ENCODE measurements around the gene CYP2U1. TPM values are rescaled to one million over a fixed set of nuclear protein-coding genes. Genes with fewer than 3 reads are reported as not detected.
A peak's percentile ranks its signal among the peaks of the same experiment; 100 is the strongest.

CYP2U1 gene
- 5.2 TPM for total RNA-seq

GRCh38 chr4:107930821-107931774, at the start of gene CYP2U1:
TSS of gene CYP2U1 (plus strand) at chr4:107931549. CDS start at chr4:107931644, 95 bp downstream.
- H3K9me3 ChIP-seq (ENCODE audit: control insufficient read depth in 3 of 3, low read length in 3 of 3): no peaks in the 10 kb centered on the region

GRCh38 chr4:107885865-107886264, 45.5 kb upstream of the CYP2U1 start:
- Histone ChIP-seq H3K4me3 (ENCODE audit: low read length in 3 of 3) (no peak overlapping the region), H3K27me3 (ENCODE audit: control insufficient read depth in 3 of 3, insufficient read depth in 3 of 3, low read length in 3 of 3) (no peaks in the 10 kb centered on the region), H3K36me3 (ENCODE audit: control insufficient read depth in 3 of 3, insufficient read depth in 3 of 3, low read length in 3 of 3) (no peaks in the 10 kb centered on the region), H3K27ac (ENCODE audit: low read depth, low read length) (no peak overlapping the region), H3K9ac (ENCODE audit: low read depth in 1 of 3, low read length in 3 of 3) (no peak overlapping the region), H3K4me1 (ENCODE audit: control insufficient read depth in 3 of 3, insufficient read depth in 3 of 3, low read length in 3 of 3) (no peaks in the 10 kb centered on the region), H3K9me3 (ENCODE audit: control insufficient read depth in 3 of 3, low read length in 3 of 3) (no peaks in the 10 kb centered on the region)

More at GRCh38 chr4:107930821-107931774, at the start of gene CYP2U1:
- Histone ChIP-seq H3K27ac (ENCODE audit: low read depth, low read length) (peak within 1 kb of the TSS; percentile 58), H3K36me3 (ENCODE audit: control insufficient read depth in 3 of 3, insufficient read depth in 3 of 3, low read length in 3 of 3) (peaks cover 0 to under 1% (median under 1%) of the 10 kb centered on the region in 3 donors), H3K27me3 (ENCODE audit: control insufficient read depth in 3 of 3, insufficient read depth in 3 of 3, low read length in 3 of 3) (no peaks in the 10 kb centered on the region), H3K4me1 (ENCODE audit: control insufficient read depth in 3 of 3, insufficient read depth in 3 of 3, low read length in 3 of 3) (peaks cover 11 to 32% (median 11%) of the 10 kb centered on the region in 3 donors), H3K9ac (ENCODE audit: low read depth in 1 of 3, low read length in 3 of 3) (peak within 1 kb of the TSS; percentile 75 to 85 (median 84)), H3K4me3 (ENCODE audit: low read length in 3 of 3) (peak within 1 kb of the TSS; percentile 85 to 96 (median 91))

- Histone ChIP-seq H3K36me3 (ENCODE audit: control insufficient read depth in 3 of 3, insufficient read depth in 3 of 3, low read length in 3 of 3) (no peaks in the 10 kb centered on the region), H3K9me3 (ENCODE audit: control insufficient read depth in 3 of 3, low read length in 3 of 3) (no peaks in the 10 kb centered on the region), H3K27ac (ENCODE audit: low read depth, low read length) (no peak overlapping the region), H3K27me3 (ENCODE audit: control insufficient read depth in 3 of 3, insufficient read depth in 3 of 3, low read length in 3 of 3) (no peaks in the 10 kb centered on the region), H3K4me1 (ENCODE audit: control insufficient read depth in 3 of 3, insufficient read depth in 3 of 3, low read length in 3 of 3) (no peaks in the 10 kb centered on the region), H3K9ac (ENCODE audit: low read depth in 1 of 3, low read length in 3 of 3) (no peak overlapping the region), H3K4me3 (ENCODE audit: low read length in 3 of 3) (no peak overlapping the region)
These were observed 43.1 kb upstream of the CYP2U1 start for GRCh38 chr4:107888237-107888636.

GRCh38 chr4:107890779-107891178, 40.6 kb upstream of the CYP2U1 start:
- H3K9ac ChIP-seq (ENCODE audit: low read depth in 1 of 3, low read length in 3 of 3): no peak overlapping the region
- H3K27me3 ChIP-seq (ENCODE audit: control insufficient read depth in 3 of 3, insufficient read depth in 3 of 3, low read length in 3 of 3): no peaks in the 10 kb centered on the region
- H3K4me1 ChIP-seq (ENCODE audit: control insufficient read depth in 3 of 3, insufficient read depth in 3 of 3, low read length in 3 of 3): no peaks in the 10 kb centered on the region
- H3K27ac ChIP-seq (ENCODE audit: low read depth, low read length): no peak overlapping the region
- H3K9me3 ChIP-seq (ENCODE audit: control insufficient read depth in 3 of 3, low read length in 3 of 3): no peaks in the 10 kb centered on the region
- no peak overlapping the region for H3K4me3 ChIP-seq (ENCODE audit: low read length in 3 of 3)
- H3K36me3 ChIP-seq (ENCODE audit: control insufficient read depth in 3 of 3, insufficient read depth in 3 of 3, low read length in 3 of 3): no peaks in the 10 kb centered on the region

- Histone ChIP-seq H3K36me3 (ENCODE audit: control insufficient read depth in 3 of 3, insufficient read depth in 3 of 3, low read length in 3 of 3) (no peaks in the 10 kb centered on the region), H3K4me3 (ENCODE audit: low read length in 3 of 3) (no peak overlapping the region), H3K9ac (ENCODE audit: low read depth in 1 of 3, low read length in 3 of 3) (no peak overlapping the region), H3K4me1 (ENCODE audit: control insufficient read depth in 3 of 3, insufficient read depth in 3 of 3, low read length in 3 of 3) (peaks cover 0 to 3% (median 0%) of the 10 kb centered on the region in 3 donors), H3K9me3 (ENCODE audit: control insufficient read depth in 3 of 3, low read length in 3 of 3) (no peaks in the 10 kb centered on the region), H3K27me3 (ENCODE audit: control insufficient read depth in 3 of 3, insufficient read depth in 3 of 3, low read length in 3 of 3) (no peaks in the 10 kb centered on the region), H3K27ac (ENCODE audit: low read depth, low read length) (no peak overlapping the region)
These were observed 40.0 kb upstream of the CYP2U1 start for GRCh38 chr4:107891299-107891698.

GRCh38 chr4:107893171-107894137, 37.9 kb upstream of the CYP2U1 start:
- H3K4me1 ChIP-seq (ENCODE audit: control insufficient read depth in 3 of 3, insufficient read depth in 3 of 3, low read length in 3 of 3): peaks cover 0 to 3% (median 0%) of the 10 kb centered on the region in 3 donors
- no peak overlapping the region for H3K27ac ChIP-seq (ENCODE audit: low read depth, low read length)

GRCh38 chr4:107894138-107894603, 37.2 kb upstream of the CYP2U1 start:
- Histone ChIP-seq H3K4me1 (ENCODE audit: control insufficient read depth in 3 of 3, insufficient read depth in 3 of 3, low read length in 3 of 3) (peaks cover 0 to 3% (median 0%) of the 10 kb centered on the region in 3 donors), H3K9ac (ENCODE audit: low read depth in 1 of 3, low read length in 3 of 3) (no peak overlapping the region), H3K27ac (ENCODE audit: low read depth, low read length) (no peak overlapping the region), H3K36me3 (ENCODE audit: control insufficient read depth in 3 of 3, insufficient read depth in 3 of 3, low read length in 3 of 3) (no peaks in the 10 kb centered on the region), H3K4me3 (ENCODE audit: low read length in 3 of 3) (no peak overlapping the region), H3K9me3 (ENCODE audit: control insufficient read depth in 3 of 3, low read length in 3 of 3) (no peaks in the 10 kb centered on the region), H3K27me3 (ENCODE audit: control insufficient read depth in 3 of 3, insufficient read depth in 3 of 3, low read length in 3 of 3) (no peaks in the 10 kb centered on the region)

More at GRCh38 chr4:107893171-107894137, 37.9 kb upstream of the CYP2U1 start:
- Histone ChIP-seq H3K9ac (ENCODE audit: low read depth in 1 of 3, low read length in 3 of 3) (no peak overlapping the region), H3K27me3 (ENCODE audit: control insufficient read depth in 3 of 3, insufficient read depth in 3 of 3, low read length in 3 of 3) (no peaks in the 10 kb centered on the region), H3K4me3 (ENCODE audit: low read length in 3 of 3) (no peak overlapping the region), H3K9me3 (ENCODE audit: control insufficient read depth in 3 of 3, low read length in 3 of 3) (no peaks in the 10 kb centered on the region), H3K36me3 (ENCODE audit: control insufficient read depth in 3 of 3, insufficient read depth in 3 of 3, low read length in 3 of 3) (no peaks in the 10 kb centered on the region)

GRCh38 chr4:107896158-107896645, 35.1 kb upstream of the CYP2U1 start:
- no peaks in the 10 kb centered on the region for H3K27me3 ChIP-seq (ENCODE audit: control insufficient read depth in 3 of 3, insufficient read depth in 3 of 3, low read length in 3 of 3)
- no peaks in the 10 kb centered on the region for H3K36me3 ChIP-seq (ENCODE audit: control insufficient read depth in 3 of 3, insufficient read depth in 3 of 3, low read length in 3 of 3)
- H3K9me3 ChIP-seq (ENCODE audit: control insufficient read depth in 3 of 3, low read length in 3 of 3): no peaks in the 10 kb centered on the region
- no peak overlapping the region for H3K27ac ChIP-seq (ENCODE audit: low read depth, low read length)
- H3K4me3 ChIP-seq (ENCODE audit: low read length in 3 of 3): no peak overlapping the region
- H3K9ac ChIP-seq (ENCODE audit: low read depth in 1 of 3, low read length in 3 of 3): no peak overlapping the region
- H3K4me1 ChIP-seq (ENCODE audit: control insufficient read depth in 3 of 3, insufficient read depth in 3 of 3, low read length in 3 of 3): peaks cover 0 to 15% (median 0%) of the 10 kb centered on the region in 3 donors

GRCh38 chr4:107896646-107897045, 34.7 kb upstream of the CYP2U1 start:
- Histone ChIP-seq H3K9me3 (ENCODE audit: control insufficient read depth in 3 of 3, low read length in 3 of 3) (no peaks in the 10 kb centered on the region), H3K36me3 (ENCODE audit: control insufficient read depth in 3 of 3, insufficient read depth in 3 of 3, low read length in 3 of 3) (no peaks in the 10 kb centered on the region), H3K4me1 (ENCODE audit: control insufficient read depth in 3 of 3, insufficient read depth in 3 of 3, low read length in 3 of 3) (peaks cover 0 to 19% (median 0%) of the 10 kb centered on the region in 3 donors), H3K4me3 (ENCODE audit: low read length in 3 of 3) (no peak overlapping the region), H3K27ac (ENCODE audit: low read depth, low read length) (no peak overlapping the region), H3K27me3 (ENCODE audit: control insufficient read depth in 3 of 3, insufficient read depth in 3 of 3, low read length in 3 of 3) (no peaks in the 10 kb centered on the region), H3K9ac (ENCODE audit: low read depth in 1 of 3, low read length in 3 of 3) (no peak overlapping the region)
